Activated T-cell treated with anti-CD3 and anti-CD28 coated beads for 1 hour (primary cell): ENCODE measurements around the gene TRAF1.
"Not testable (repeated sequence)": the region's sequence is repeated elsewhere in the genome, so short reads cannot be mapped to it uniquely, and the experiment has no call there.

Experiments used
- DNase-seq: peaks from one replicate; pipeline ENCODE4 v3.0.0-alpha.2; 2020; ENCODE audit warnings: low read depth

TRAF1 gene, protein sequence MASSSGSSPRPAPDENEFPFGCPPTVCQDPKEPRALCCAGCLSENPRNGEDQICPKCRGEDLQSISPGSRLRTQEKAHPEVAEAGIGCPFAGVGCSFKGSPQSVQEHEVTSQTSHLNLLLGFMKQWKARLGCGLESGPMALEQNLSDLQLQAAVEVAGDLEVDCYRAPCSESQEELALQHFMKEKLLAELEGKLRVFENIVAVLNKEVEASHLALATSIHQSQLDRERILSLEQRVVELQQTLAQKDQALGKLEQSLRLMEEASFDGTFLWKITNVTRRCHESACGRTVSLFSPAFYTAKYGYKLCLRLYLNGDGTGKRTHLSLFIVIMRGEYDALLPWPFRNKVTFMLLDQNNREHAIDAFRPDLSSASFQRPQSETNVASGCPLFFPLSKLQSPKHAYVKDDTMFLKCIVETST

DNA sequence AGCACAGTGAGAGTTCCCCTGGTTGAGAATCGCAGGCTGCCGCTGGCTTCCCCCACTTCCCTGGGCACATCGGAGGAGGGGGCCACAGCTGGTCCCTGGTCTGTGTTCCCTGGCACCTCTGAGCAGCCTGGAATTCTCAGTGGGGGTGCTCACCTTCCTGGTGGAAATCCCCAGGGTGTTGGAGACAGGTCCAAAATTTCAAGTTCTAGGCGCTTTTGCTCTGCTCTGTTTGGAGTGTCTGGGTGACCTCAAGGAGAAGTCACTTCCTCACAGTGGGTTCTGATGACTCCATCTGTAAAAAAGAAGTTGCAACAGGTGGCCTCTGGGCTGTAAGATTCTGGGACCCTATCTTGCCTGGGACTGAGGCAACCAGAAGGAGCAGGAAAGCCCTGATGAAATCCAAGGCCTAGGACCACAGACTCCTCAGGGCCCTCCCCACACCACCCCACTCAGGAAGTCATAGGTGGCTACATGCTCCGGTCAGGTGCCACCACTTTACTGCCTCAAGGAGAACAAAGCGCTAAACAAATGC is at the start of gene TRAF1:
Gene TRAF1 (minus strand): TSS at position 400 of the 532 bp plus-strand sequence. CDS start 721 bp downstream, outside the sequence.
- peak; percentile 23 for DNase-seq

DNA sequence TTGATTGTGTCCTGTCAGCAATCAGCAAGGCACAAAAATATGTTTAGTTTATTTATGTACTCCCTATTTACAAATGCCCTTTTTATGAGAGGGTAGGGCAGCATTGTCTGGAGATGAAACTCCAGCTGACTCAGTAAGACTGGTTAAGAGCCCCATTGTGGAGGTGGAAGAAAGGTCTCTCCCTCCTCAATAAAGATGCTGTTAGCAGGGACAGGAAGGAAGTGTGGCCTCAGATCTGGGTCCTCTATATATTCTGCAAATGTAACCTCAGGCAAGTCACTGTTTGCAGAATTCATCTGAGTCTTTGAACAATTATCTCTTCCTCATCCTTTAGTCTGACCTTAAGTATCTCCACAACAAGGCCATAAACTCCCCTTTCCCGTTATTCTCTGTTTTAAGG is 48.3 kb upstream of the TRAF1 start:
- DNase-seq = no peak

DNA sequence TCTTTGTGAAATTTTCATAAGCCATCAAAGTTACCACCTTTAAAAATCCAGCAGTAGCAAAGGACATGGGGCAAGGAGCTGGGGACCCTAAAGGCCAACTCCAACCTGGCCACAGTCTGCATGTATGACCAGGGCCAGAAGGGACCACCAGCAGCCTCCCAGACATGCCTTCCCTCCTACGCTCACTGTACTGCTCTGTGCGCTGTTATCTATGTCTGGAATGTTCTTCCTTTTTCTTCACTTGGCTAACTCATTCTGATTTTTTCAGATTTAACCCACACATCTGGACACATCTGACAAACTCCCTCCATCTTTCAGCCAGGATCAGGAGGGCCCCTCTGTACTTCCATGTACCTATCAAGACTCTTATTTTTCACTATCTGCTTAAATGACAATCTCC is 47.6 kb upstream of the TRAF1 start:
- DNase-seq = no peak

DNA sequence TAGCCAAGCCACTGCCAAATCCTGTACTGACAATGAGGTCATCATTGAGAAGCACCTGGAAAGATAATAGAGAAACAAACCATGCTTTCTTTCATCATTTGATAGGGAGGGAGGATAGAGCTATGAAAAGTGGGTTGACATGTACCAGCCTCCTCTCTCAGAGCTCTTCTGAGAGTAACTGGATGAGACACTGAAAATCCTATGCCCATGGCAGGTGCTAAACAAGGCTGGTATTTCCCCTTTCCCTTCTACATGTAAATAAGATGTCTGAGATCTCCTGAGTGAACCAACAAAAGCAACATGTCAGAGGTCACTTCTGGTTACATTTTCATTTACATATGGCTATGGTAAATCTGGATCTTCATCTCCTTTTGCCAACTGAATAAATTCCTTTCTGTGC is 45.3 kb upstream of the TRAF1 start:
- no peak for DNase-seq

DNA sequence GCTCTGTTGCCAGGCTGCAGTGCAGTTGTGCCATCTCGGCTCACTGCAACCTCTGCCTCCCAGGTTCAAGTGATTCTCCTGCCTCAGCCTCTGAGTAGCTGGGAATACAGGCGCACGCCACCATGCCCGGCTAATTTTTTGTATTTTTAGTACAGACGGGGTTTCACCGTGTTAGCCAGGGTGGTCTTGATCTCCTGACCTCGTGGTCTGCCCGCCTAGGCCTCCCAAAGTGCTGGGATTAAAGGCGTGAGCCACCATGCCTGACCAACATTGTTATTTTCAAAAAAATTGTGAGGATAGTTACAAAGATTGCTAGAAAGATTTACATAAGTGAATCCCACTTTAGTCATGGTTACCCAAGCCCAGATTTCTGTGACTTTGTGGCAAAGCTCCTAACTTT is 44.9 kb upstream of the TRAF1 start:
- not testable (repeated sequence) for DNase-seq

DNA sequence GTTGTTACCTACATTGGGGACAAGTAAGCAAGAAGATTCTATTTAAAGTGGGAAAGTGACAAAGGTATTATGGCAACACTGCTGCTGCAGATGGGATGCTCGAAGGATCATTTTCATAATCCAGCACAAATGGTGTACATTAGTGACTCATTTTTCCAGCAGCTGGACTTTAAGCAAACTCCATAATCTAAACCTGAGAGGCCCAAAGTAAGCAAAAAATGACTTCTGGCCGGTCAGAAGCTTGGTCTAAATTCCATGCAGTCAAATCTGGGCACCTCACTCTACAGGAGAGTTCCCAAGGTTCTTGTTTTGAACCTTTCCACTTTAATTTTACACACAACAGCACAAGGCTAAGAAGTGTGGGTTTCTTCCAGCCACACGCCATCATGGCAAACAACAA is 43.6 kb upstream of the TRAF1 start:
- no peak for DNase-seq

DNA sequence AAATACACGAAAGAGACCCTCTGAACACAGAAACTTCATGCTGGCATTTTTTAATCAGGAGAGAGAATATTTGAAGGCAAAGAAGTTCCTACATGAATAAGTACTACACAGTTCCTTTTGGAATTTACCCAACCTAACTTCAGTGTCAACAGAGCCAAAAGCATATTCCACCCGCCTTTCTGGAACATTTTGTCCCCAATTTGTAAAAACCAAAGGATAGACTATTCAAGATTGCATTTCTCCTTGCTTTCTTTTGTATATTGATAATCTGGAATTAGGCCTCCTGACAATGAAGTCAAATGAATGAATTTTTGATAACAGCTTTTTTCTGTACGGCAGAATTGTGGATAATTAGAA is 39.4 kb upstream of the TRAF1 start:
- DNase-seq = no peak

DNA sequence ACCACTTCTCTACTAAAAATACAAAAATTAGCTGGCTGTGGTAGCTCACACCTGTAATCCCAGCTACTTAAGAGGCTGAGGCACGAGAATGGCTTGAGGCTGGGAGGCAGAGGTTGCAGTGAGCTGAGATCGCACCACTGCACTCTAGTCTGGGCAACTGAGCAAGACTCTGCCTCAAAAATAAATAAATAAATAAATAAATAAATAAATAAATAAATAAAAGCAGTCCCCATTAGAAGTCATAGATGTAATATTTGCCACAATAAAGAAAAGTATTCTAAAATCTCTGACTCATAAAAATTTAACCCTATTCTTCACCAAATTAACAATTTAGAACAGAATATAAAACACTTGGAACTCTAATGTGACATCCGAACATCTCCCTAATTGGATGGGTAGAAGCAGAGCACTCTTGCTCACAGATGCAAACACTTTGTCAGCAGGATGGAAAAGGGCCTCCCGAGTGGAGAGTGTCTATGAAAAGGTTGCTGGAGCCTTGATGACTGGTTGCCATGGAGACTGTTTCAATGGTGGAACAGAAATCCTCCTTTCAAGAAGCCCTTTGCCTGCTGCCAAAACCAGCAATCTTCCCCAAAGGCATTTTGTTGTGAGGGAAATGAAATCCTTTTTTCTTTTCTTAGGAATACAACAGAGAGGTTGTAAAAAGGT is 38.9 kb upstream of the TRAF1 start:
- no peak for DNase-seq

DNA sequence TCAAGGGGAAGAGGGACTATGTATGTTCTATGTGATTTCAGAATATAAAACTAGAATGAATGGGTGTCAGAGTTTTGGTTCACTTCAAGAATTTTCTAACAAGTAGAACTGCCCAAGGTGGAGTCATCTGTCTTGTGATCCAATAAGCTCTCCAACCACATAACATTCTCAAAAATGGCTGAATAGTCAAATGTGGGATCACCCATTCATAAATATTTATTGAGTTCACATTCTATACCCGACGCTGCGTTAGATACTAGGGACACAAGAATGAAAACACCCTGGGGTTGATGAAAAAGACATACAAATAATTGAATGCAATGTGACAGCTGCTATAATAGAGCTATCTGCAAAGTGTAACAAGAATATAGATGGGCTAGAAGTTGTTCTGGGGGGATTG is 35.3 kb upstream of the TRAF1 start:
- DNase-seq = no peak

DNA sequence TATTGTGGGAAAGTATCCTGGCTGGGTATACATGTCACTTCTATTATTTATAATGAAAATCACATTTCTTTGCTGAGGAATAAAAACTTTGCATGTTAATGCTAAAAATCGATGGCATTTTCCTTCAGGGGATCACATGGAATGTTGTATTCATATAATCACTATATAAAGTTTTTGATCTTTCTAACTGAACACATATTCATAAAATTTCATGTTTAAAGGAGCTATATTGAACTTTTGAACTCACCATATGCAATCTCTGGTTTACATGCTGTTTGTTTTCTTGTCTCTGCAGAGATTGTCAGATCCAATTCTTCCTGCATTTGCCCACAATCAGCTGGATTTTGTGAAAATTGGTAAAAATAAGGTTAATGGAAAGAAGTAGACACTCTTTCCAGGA is 33.4 kb upstream of the TRAF1 start:
- no peak for DNase-seq

DNA sequence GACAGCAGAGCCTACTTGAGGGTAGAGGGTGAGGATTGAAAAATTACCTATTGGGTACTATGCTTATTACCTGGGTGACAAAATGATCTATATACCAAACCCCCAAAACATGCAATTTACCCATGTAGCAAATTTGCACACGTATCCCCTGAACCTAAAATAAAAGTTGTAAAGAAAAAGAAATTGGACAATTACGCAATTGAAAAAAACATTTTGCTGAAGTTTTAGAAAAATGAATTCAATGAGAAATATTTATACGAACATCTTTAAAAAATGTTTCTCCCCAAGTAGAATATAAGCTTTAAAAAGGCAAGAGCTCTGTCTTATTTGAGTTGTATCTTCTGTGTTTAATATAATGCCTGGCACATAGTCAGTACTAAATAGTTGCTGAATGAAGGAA is 30.3 kb upstream of the TRAF1 start:
- DNase-seq = no peak

DNA sequence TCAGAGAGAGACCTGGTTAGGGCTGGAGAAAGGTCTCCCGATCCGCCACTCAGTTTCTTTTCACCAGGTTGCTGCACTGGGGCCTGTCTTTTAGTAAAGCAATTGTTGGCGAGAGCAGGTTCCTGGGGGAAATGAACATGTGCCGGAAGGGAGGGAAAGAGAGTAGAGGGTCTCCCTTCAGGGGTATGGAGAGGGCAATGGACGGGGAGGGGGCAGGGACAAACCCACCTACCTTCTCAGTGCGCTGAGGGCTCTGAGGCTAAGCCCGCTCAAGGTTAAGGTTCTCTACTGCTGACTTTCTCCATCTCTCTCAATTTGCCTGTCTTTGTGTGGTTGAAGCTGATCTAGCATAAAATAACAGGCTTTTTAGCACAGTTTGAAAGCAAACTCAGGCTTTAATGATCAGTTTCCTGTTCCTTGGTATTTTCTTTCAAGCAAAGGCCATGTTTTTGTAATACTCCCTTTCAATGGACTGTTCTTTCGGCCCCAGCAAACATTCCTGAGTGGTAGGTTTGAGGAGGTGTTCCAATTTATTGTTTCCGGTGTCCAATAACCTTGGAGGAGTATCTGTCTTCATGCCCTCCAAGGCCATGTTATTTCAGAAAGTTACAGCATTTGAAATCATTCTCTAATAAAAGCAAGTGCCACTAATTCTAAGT is 25.5 kb upstream of the TRAF1 start:
- DNase-seq = no peak

DNA sequence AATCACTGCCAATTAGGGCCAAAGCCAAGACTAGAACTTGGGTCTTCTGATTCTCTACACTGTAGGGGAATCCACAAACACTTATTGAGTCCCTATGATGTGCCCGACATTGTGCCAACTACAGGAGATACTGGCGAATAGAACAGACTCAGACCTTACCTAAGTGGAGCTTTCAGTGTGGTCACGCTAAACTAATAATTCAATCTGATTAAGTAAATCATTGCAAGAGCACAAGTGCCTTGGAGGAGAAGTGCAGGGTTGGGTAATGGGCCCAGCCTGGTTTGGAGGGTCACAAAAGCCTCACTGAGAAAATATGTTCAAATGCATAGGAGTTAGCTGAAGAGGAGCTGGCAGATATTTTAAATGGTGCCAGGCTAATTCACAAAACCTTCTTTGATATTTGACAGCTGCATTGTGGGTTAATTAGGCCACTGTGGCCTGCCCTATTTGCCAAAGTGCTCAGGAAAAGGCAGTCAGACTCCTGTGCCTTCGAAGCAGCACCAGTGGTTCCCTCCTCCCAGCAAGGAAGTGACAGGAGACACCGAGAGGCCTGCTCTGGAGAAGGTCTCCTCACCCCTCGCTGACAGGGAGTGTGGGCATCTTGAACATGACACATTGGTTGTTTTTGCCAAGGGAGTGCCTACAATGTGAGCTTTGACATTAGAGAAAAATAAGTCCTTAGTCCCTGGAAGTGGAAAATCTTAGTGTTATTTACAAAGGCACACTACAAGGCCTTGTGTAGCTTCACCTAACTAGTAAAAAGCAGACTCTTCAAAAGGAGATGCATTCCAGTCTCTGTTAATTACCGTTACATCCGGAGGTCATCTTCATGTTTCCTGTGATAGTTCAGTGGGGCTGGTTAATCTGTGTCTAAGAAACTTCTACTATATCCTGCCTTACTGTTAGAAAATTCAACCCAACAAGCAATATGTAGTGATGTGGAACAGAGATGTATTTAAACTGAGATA is 24.1 kb upstream of the TRAF1 start:
- no peak for DNase-seq

DNA sequence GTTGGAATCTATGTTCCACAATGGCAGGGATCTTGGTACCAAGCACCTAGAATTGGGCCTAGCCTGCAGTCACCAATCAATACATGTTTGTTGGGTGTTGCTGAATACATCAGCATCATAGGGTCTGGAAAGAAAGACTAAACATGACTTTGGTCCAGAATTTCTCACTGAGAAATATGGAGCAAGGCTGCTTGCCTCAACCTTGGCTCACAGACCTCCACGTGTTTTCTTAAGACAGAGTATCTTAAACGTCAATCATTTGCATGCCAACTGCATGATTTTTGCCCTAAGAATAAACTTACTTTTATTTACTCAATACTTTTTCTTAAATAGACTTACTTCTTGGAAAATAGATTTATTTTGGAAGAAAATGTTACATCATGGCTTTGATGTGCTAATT is 22.7 kb upstream of the TRAF1 start:
- DNase-seq = no peak

DNA sequence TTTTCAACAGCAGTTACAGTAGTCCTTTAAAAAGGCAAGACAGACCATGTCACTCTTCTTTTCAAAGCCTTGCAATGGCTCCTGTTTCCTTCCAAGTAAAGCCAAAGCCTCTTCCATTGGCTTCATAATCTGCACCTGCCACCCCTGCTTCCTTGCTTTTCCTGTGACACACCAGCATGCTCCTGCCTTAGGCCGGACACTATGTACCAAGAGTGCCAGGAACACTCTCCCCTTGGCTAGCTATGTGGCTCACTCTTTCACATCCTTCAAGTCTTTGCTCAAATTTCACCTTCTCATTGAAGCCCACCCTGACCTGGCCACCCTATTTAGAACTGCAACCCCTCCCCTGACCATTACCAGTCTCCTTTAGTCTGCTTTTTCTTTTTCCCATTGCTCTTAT is 22.2 kb upstream of the TRAF1 start:
- DNase-seq = no peak

DNA sequence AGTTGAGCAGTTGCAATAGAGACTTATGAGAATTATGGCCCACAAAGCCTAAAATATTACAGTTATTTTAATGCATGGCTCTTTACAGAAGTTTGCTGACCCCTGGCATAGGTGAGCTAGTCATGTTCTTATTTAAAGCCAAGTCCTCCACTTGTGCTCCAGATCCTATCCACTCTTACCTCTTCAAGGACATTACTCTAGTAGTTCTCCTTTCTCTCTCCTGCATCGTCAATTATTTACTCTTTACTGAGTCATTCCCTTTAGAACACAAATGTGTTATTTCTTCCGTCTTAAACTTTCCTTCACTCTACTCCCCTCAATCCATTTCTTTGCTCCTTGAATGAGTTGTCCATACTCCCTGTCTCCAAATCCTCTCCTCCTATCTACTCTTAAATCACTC is 20.6 kb upstream of the TRAF1 start:
- no peak for DNase-seq

DNA sequence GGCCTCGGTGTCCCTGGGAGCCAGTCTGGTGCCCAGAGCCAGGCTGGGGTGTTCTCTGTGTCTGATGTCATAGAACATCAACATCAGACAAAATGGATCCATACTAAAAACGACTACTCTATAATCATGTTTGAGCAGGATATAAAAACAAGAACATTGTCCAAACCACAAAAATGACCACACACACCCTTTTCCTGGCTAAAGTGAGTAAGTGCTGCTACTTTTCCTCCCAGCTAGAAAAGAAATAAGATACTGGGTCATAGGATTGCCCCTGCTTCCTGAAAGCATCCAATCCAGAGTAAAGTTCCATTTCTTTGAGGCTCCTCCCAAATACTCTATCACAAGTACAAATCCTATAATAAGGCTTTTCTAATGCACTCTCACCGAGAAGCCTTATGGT is 19.7 kb upstream of the TRAF1 start:
- DNase-seq = no peak

DNA sequence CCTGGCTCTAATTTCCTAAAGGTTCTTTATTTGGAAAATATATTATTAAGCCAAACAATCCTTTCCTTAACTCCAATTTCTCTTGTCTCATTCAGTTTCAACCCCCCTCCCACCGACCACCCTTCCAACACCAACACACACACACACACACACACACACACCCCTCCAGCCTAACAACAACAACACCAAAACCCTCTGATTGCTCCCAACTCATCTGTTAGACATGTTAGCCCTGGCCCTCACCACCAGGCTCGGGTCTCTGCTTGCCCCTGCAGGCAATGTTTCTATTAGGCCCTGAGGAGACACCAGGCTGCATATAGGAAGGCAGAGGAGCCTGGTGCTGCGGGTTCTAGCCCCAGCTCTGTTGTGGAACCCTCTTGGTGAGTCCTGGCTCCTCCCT is 18.4 kb upstream of the TRAF1 start:
- no peak for DNase-seq

DNA sequence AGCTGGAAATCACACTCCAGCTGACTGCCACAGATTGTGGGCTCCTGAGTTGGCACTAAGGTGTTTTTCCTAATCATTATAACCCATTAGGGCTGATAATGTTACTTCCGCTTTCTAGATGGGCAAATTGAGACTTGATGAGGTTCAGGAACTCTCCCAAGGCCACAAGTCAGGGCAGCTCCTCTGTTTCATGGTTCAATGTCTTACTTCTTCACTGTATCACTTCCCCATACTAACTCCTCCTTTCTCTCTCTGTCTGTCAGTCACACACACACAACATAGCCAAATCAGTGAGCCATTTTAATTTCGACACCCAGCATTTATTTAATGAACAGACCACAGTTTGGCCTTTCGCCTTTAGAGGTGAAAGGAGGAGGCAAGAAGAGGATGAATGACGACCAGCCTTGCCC is 17.8 kb upstream of the TRAF1 start:
- no peak for DNase-seq

DNA sequence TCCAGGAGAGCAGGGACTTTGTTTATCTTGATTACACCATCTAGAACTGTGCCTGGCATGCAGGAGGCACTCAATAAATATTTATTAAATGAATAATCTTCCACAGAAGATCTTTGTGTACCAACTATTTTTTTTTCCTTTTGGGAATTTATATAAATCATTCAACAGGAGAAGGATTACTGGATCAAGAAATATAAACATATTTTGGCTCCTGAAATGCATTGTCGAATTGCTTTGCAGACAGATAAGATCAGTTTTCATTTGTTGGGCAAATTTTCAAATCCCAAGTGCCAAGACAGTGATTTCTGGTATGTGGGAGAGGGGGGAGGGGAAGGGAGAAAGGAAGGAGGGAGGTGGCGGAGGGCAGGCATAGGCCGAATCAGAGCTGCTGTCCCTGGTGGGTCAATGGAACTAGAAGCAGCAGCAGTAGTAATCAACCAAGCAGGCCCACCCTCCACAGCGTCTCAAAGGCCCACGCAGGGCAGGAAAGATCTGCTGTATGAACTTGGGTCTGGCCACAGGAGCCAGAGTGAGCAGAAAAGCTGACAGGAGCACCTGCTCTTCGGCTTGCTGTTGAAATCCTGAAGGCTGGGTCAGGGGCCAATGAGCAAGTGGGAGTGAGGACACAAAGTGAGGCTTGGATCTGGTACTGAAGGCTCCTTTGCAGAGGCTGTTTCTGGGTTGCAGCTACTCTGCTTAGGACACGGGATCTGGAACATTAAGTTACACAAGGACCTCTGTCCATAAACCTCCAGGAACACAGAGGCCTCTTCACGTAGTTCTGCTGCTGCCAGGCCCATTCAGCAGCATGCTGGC is 15.8 kb upstream of the TRAF1 start:
- DNase-seq = no peak
